MCF 10A (cell line): Measurements from ENCODE around the gene SYPL1. TPM values are rescaled to one million over a fixed set of nuclear protein-coding genes. Genes with fewer than 3 reads are reported as not detected.

ENCODE experiments used
- BruUV-seq: library from RNA; stranded (reverse); fragments of 400-500 nt; replicated peaks from 2 replicates; lab custom pipeline; 2021; lab: Mats Ljungman, UMichigan
- CTCF ChIA-PET: fragments of 300-600 bp; sonication (Branson Sonifier 250); formaldehyde crosslinking; extraction: SDS; loops from one replicate; lab custom pipeline; 2021; ENCODE audit warnings: antibody characterized with exemption, inconsistent platforms; lab: Yijun Ruan, JAX
- POLR2A ChIA-PET: fragments of 300-600, 350-650 bp; sonication (Branson Sonifier 250); formaldehyde crosslinking; extraction: SDS; loops from one replicate; lab custom pipeline; 2020; ENCODE audit warnings: antibody characterized with exemption, inconsistent platforms; lab: Yijun Ruan, JAX
- DNase-seq: peaks from one replicate; pipeline ENCODE4 v3.0.0-alpha.2; 2018; ENCODE audit not compliant: unreplicated experiment
- H3K27ac Mint-ChIP-seq: one replicate; pipeline ENCODE4 v1.8.0; 2022; ENCODE audit warnings: mild to moderate bottlenecking, low read depth, mixed read lengths; ENCODE audit not compliant: unreplicated experiment
- H3K27me3 Mint-ChIP-seq: one replicate; pipeline ENCODE4 v1.8.0; 2022; ENCODE audit warnings: mixed read lengths; ENCODE audit not compliant: insufficient read depth, unreplicated experiment
- H3K36me3 Mint-ChIP-seq: one replicate; pipeline ENCODE4 v1.8.0; 2022; ENCODE audit warnings: mild to moderate bottlenecking, moderate library complexity, mixed read lengths; ENCODE audit not compliant: insufficient read depth, unreplicated experiment
- H3K4me1 Mint-ChIP-seq: one replicate; pipeline ENCODE4 v1.8.0; 2022; ENCODE audit warnings: mixed read lengths; ENCODE audit not compliant: insufficient read depth, unreplicated experiment
- H3K4me3 Mint-ChIP-seq: one replicate; pipeline ENCODE4 v1.8.0; 2022; ENCODE audit warnings: mild to moderate bottlenecking, moderate library complexity, mixed read lengths; ENCODE audit not compliant: unreplicated experiment
- H3K9me3 Mint-ChIP-seq: one replicate; pipeline ENCODE4 v1.8.0; 2022; ENCODE audit warnings: mixed read lengths; ENCODE audit not compliant: unreplicated experiment
- intact Hi-C: fragments of 100-400 bp; cut with micrococcal nuclease; formaldehyde crosslinking; loops from 2 replicates; pipeline ENCODE4 v1.14.1; 2022
- total RNA-seq: library from RNA; stranded (reverse); gene quantifications from 2 replicates; pipeline ENCODE4 v1.2.3, GENCODE V29; 2022
- TF ChIP-seq, protein P1 (sequence below): fragments of 200-600 bp; IDR thresholded peaks from one replicate; pipeline ENCODE4 v1.8.0; 2022; ENCODE audit warnings: antibody characterized with exemption, mild to moderate bottlenecking; ENCODE audit not compliant: unreplicated experiment

The SYPL1 gene
- total RNA-seq, 1 experiment from 2014 or later = 77.6 TPM

DNA sequence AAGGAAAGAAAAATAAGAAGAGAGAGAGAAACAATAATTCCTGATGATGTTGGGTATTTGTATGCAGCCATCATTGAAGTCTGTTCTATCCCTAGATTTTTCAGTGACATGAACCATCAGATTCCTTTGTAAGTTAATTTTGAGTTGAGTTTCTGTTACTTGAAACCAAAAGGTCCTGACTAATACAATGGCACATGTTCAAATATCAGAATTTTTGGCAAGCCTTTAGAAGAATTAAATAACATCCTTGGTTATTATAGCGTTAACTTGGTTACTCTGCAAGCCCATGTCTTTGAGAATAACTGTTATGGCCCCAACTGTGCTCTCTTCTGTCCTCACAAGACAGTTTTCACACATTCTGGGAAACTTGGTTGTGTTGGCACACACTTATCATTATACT, 66.5 kb downstream of the SYPL1 start:
- DNase-seq = no peak
- POLR2A ChIA-PET = interaction anchor here (0.5 kb wide), 1 partner anchor 71 kb away, joined by 3 read pairs; no protein-coding TSS in a partner anchor
- Mint-ChIP-seq H3K9me3 (no peaks in the 10 kb centered on the region), H3K27ac (no peak overlapping the region), H3K4me3 (no peak overlapping the region), H3K36me3 (no peaks in the 10 kb centered on the region), H3K27me3 (peaks cover 26% of the 10 kb centered on the region), H3K4me1 (peaks cover 21% of the 10 kb centered on the region)
- intact Hi-C loops = no loop called here
- CTCF ChIA-PET = interaction anchor here (1.7 to 7.4 kb wide), 4 partner anchors 13 to 393 kb away, joined by 8 to 138 read pairs (median 30); no protein-coding TSS in a partner anchor
- no TSS peak for BruUV-seq
- TF ChIP-seq, protein P1, sequence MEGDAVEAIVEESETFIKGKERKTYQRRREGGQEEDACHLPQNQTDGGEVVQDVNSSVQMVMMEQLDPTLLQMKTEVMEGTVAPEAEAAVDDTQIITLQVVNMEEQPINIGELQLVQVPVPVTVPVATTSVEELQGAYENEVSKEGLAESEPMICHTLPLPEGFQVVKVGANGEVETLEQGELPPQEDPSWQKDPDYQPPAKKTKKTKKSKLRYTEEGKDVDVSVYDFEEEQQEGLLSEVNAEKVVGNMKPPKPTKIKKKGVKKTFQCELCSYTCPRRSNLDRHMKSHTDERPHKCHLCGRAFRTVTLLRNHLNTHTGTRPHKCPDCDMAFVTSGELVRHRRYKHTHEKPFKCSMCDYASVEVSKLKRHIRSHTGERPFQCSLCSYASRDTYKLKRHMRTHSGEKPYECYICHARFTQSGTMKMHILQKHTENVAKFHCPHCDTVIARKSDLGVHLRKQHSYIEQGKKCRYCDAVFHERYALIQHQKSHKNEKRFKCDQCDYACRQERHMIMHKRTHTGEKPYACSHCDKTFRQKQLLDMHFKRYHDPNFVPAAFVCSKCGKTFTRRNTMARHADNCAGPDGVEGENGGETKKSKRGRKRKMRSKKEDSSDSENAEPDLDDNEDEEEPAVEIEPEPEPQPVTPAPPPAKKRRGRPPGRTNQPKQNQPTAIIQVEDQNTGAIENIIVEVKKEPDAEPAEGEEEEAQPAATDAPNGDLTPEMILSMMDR = no peak

DNA sequence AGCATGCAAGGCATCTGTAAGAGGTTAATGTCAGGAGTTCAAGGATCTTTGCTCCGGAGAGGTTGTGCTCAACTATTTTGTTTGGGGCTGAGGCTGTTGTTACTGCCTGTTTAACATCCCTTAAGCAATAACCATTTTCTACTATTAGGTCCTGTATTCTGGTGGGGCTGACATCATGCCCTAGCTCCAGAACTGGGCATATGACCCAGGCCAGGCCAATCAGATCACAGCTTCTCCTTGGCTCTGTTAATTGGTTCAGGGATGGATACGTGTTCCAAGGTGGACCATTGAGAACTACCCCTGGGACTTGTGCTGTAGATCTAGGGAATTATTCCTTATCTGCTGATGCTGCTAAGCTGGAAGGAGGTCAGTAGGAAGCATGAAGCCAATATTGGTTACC, 67.0 kb downstream of the SYPL1 start:
- POLR2A ChIA-PET = interaction anchor here (0.5 kb wide), 1 partner anchor 71 kb away, joined by 3 read pairs; no protein-coding TSS in a partner anchor
- Mint-ChIP-seq H3K36me3 (no peaks in the 10 kb centered on the region), H3K9me3 (no peaks in the 10 kb centered on the region), H3K4me3 (no peak overlapping the region), H3K4me1 (peaks cover 16% of the 10 kb centered on the region), H3K27me3 (peaks cover 26% of the 10 kb centered on the region), H3K27ac (no peak overlapping the region)
- TF ChIP-seq, protein P1 = no peak
- intact Hi-C loops = no loop called here
- CTCF ChIA-PET = interaction anchor here (0.5 to 7.4 kb wide), 6 partner anchors 11 to 393 kb away, joined by 3 to 138 read pairs (median 6); no protein-coding TSS in a partner anchor
- no TSS peak for BruUV-seq
- DNase-seq = no peak

DNA sequence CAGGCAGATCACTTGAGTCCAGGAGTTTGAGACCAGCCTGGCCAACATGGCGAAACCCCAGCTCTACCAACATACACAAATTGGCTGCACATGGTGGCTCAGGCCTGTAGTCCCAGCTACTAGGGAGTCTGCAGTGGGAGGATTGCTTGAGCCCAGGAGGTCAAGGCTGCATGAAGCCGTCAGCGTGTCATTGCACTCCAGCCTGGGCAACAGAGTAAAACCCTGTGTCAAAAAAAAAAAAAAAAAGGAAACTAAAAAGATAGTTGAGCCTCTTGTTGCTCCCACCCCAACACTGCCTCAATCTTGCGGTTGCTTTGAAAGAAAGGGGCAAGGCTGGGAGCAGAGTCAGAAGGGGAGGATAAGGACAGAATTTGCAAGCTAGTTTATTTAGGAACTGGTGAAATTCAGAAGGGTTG, 69.9 kb downstream of the SYPL1 start:
- TF ChIP-seq, protein P1 = no peak
- H3K27ac Mint-ChIP-seq = no peak overlapping the region
- no peak overlapping the region for H3K4me3 Mint-ChIP-seq
- no peak for DNase-seq
- no peaks in the 10 kb centered on the region for H3K36me3 Mint-ChIP-seq
- ChIA-PET CTCF (interaction anchor here (0.6 to 7.4 kb wide), 51 partner anchors 9 to 1122 kb away, joined by 3 to 138 read pairs (median 4); no protein-coding TSS in a partner anchor), POLR2A (no interaction called here)
- intact Hi-C loops = loop anchor here (1.0 to 5.0 kb wide), 4 partner anchors 108 to 510 kb away; partner anchors contain the start of gene RINT1
- no TSS peak for BruUV-seq
- H3K4me1 Mint-ChIP-seq = peaks cover 13% of the 10 kb centered on the region
- H3K27me3 Mint-ChIP-seq = peaks cover 26% of the 10 kb centered on the region
- no peaks in the 10 kb centered on the region for H3K9me3 Mint-ChIP-seq

DNA sequence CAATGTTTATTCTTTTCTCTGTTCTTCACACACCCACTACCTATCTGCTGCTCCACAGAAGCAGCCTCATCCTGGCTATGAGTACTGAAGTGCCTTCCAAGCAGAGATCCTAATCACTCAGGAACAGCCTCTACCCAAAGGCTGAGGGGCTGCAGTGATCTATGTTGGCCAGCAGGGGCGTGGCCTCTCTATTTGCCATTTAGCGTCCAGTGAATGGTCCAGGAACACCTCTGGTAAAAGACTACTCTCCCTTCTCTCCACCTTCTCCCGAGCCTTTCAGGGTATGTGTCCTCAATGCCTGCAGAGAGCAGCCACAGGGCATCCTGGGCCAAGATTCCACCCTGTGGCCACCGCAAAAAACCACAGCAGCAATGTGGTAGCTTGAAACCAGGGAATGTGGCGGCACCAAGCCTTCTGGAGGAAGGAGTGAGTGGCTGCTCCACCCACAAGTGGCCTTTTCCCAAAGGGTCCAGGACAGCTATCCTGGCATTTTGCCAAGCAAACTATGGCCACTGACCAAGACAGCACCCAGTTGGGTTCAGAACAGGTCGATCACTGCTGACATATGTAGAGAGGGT, 70.9 kb downstream of the SYPL1 start:
- no peaks in the 10 kb centered on the region for H3K9me3 Mint-ChIP-seq
- TF ChIP-seq, protein P1 = peak; percentile 59
- H3K4me3 Mint-ChIP-seq = no peak overlapping the region
- intact Hi-C loops = loop anchor here (5.0 kb wide), 1 partner anchor 509 kb away; the partner anchor contains the start of gene RINT1
- ChIA-PET CTCF (interaction anchor here (0.7 to 7.4 kb wide), 17 partner anchors 8 to 423 kb away, joined by 3 to 138 read pairs (median 5); no protein-coding TSS in a partner anchor), POLR2A (interaction anchor here (0.6 to 0.7 kb wide), 2 partner anchors 13 to 105 kb away, joined by 3 to 4 read pairs; no protein-coding TSS in a partner anchor)
- H3K4me1 Mint-ChIP-seq = peaks cover 13% of the 10 kb centered on the region
- no peaks in the 10 kb centered on the region for H3K36me3 Mint-ChIP-seq
- peaks cover 22% of the 10 kb centered on the region for H3K27me3 Mint-ChIP-seq
- no peak overlapping the region for H3K27ac Mint-ChIP-seq
- no TSS peak for BruUV-seq
- DNase-seq = peak; percentile 66

Other genes starting within 250 kb of the SYPL1 start
- gene ATXN7L1, start 235.7 kb downstream of the SYPL1 start, total RNA-seq = 8.1 and 10.0 TPM in 2 replicates
- gene CDHR3, start 149.0 kb downstream of the SYPL1 start, total RNA-seq = 0.17 and 0.19 TPM in 2 replicates
- 379 and 392 TPM in 2 replicates for gene NAMPT, start 172.7 kb upstream of the SYPL1 start, total RNA-seq